PC-3 (cell line): ENCODE results near the gene PPP1R15A. TPM values are rescaled to one million over a fixed set of nuclear protein-coding genes. Genes with fewer than 3 reads are reported as not detected.

Source experiments
- ATAC-seq: fragments of 200-7000 bp; cut with Tn5 transposase; 2 replicates; pipeline ENCODE4 v1.9.1; 2020; ENCODE audit warnings: mild to moderate bottlenecking, moderate library complexity
- BruUV-seq: library from RNA; stranded (reverse); fragments of 400-500 nt; replicated peaks from 2 replicates; lab custom pipeline; 2021; lab: Mats Ljungman, UMichigan
- CTCF ChIA-PET: fragments of 300-600 bp; sonication (Branson Sonifier 250); formaldehyde crosslinking; loops from one replicate; lab custom pipeline; 2022; ENCODE audit warnings: antibody characterized with exemption; lab: Charles Lee
- POLR2A ChIA-PET: fragments of 300-600 bp; sonication (Branson Sonifier 250); formaldehyde crosslinking; loops from one replicate; lab custom pipeline; 2022; ENCODE audit warnings: antibody characterized with exemption; ENCODE audit not compliant: unreplicated experiment; lab: Charles Lee
- DNase-seq: peaks from one replicate; pipeline ENCODE4 v3.0.0-alpha.2; 2015
- H2AFZ ChIP-seq: fragments of 300-600 bp; sonication (generic); 2 replicates; pipeline ENCODE4 v1.6.0; 2016; ENCODE audit warnings: antibody characterized with exemption, low read length
- H3F3A ChIP-seq: fragments of 300-600 bp; sonication (generic); one replicate; pipeline ENCODE4 v1.6.0; 2017; ENCODE audit warnings: antibody characterized with exemption, low read length, control low read depth, mild to moderate bottlenecking; ENCODE audit not compliant: unreplicated experiment
- H3K27ac ChIP-seq: fragments of 300-600 bp; sonication (generic); 2 replicates; pipeline ENCODE4 v1.5.1; 2016; ENCODE audit warnings: mild to moderate bottlenecking, low read length
- H3K27me3 ChIP-seq: fragments of 300-600 bp; sonication (generic); 2 replicates; pipeline ENCODE4 v1.6.1; 2016; ENCODE audit warnings: low read length, mixed read lengths
- H3K36me3 ChIP-seq: fragments of 300-600 bp; sonication (generic); 2 replicates; pipeline ENCODE4 v1.6.1; 2016; ENCODE audit warnings: low read depth, mixed run types, low read length, mixed read lengths
- H3K4me1 ChIP-seq: fragments of 300-600 bp; sonication (generic); 2 replicates; pipeline ENCODE4 v1.5.1; 2016; ENCODE audit warnings: low read length; ENCODE audit not compliant: insufficient read depth
- H3K4me2 ChIP-seq: fragments of 300-600 bp; sonication (generic); 2 replicates; pipeline ENCODE4 v1.6.0; 2016; ENCODE audit warnings: low read length
- H3K4me3 ChIP-seq: fragments of 300-600 bp; sonication (generic); 2 replicates; pipeline ENCODE4 v1.5.1; 2016; ENCODE audit warnings: mild to moderate bottlenecking, low read length, mixed read lengths
- H3K79me2 ChIP-seq: fragments of 300-600 bp; sonication (generic); 2 replicates; pipeline ENCODE4 v1.6.1; 2017; ENCODE audit warnings: low read length, mixed read lengths
- H3K9ac ChIP-seq: fragments of 300-600 bp; sonication (generic); 2 replicates; pipeline ENCODE4 v1.6.0; 2016; ENCODE audit warnings: mild to moderate bottlenecking, low read length
- H3K9me2 ChIP-seq: fragments of 300-600 bp; sonication (generic); replicated peaks from 2 replicates; pipeline ENCODE4 v1.6.1; 2016; ENCODE audit warnings: mixed run types, low read length, mixed read lengths
- H3K9me3 ChIP-seq: fragments of 300-600 bp; sonication (generic); 2 replicates; pipeline ENCODE4 v1.6.1; 2016; ENCODE audit warnings: low read length, mixed read lengths
- H4K20me1 ChIP-seq: fragments of 300-600 bp; sonication (generic); 2 replicates; pipeline ENCODE4 v1.6.1; 2016; ENCODE audit warnings: low read length, mixed read lengths
- EZH2 ChIP-seq: fragments of 300-600 bp; sonication (generic); IDR thresholded peaks from one replicate; pipeline ENCODE4 v1.6.1; 2017; ENCODE audit warnings: antibody characterized with exemption, mild to moderate bottlenecking, low read length; ENCODE audit not compliant: unreplicated experiment
- EZH2phosphoT487 ChIP-seq: fragments of 300-600 bp; sonication (generic); IDR thresholded peaks from 2 replicates; pipeline ENCODE4 v1.6.1; 2018; ENCODE audit warnings: mild to moderate bottlenecking, antibody characterized with exemption, low read length, borderline replicate concordance
- intact Hi-C: fragments of 100-400 bp; cut with micrococcal nuclease; formaldehyde crosslinking; loops from 2 replicates; pipeline ENCODE4 v1.9.0; 2023
- total RNA-seq: library from RNA; depleted of rRNA; stranded (reverse); fragments of >200 nt; gene quantifications from 2 replicates; pipeline ENCODE4 v1.2.3, GENCODE V29; 2014
- TF ChIP-seq, protein P1 (sequence below): fragments of 300-600 bp; sonication (generic); conservative IDR thresholded peaks from 2 replicates; pipeline ENCODE4 v1.5.1; 2017; ENCODE audit warnings: antibody characterized with exemption, low read depth, mild to moderate bottlenecking, low read length

Gene PPP1R15A
- total RNA-seq, 1 experiment from 2014 or later: 78.0 TPM

DNA sequence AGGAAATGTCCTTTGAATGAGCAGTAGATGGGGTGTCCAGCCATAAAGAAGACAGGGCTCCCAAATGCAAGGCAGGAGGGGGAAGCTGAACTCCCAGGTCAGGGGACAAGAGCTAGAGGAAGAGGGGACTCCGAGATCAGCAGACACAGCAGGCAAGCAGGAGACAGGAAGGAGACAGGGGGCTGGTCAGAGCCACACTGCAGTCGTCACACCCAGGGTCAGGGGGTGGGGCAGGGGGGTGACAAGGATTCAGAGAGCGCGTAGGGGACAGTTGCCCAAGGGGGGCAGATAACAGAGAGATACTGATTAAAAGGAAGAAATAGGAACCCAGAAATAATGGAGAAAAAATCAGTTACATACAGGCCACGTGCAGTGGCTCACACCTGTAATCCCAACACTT lies 39.2 kb upstream of the PPP1R15A start:
- H3K9ac ChIP-seq: no peak overlapping the region
- no peak overlapping the region for H3K4me2 ChIP-seq
- POLR2A ChIA-PET: no interaction called here
- no peak overlapping the region for H3K27ac ChIP-seq
- no peak overlapping the region for H3K4me3 ChIP-seq
- H2AFZ ChIP-seq: no peak overlapping the region
- no peaks in the 10 kb centered on the region for H3K9me3 ChIP-seq
- H3K4me1 ChIP-seq: peaks cover 9% of the 10 kb centered on the region; the same call in 1 of the 2 replicates
- CTCF ChIA-PET: no interaction called here
- BruUV-seq: no TSS peak
- H3K36me3 ChIP-seq: no peaks in the 10 kb centered on the region
- no peaks in the 10 kb centered on the region for H3K79me2 ChIP-seq
- TF ChIP-seq, protein P1, sequence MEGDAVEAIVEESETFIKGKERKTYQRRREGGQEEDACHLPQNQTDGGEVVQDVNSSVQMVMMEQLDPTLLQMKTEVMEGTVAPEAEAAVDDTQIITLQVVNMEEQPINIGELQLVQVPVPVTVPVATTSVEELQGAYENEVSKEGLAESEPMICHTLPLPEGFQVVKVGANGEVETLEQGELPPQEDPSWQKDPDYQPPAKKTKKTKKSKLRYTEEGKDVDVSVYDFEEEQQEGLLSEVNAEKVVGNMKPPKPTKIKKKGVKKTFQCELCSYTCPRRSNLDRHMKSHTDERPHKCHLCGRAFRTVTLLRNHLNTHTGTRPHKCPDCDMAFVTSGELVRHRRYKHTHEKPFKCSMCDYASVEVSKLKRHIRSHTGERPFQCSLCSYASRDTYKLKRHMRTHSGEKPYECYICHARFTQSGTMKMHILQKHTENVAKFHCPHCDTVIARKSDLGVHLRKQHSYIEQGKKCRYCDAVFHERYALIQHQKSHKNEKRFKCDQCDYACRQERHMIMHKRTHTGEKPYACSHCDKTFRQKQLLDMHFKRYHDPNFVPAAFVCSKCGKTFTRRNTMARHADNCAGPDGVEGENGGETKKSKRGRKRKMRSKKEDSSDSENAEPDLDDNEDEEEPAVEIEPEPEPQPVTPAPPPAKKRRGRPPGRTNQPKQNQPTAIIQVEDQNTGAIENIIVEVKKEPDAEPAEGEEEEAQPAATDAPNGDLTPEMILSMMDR: no peak
- TF ChIP-seq EZH2 (no peak), EZH2phosphoT487 (no peak)
- no peaks in the 10 kb centered on the region for H3K27me3 ChIP-seq
- no peak for ATAC-seq
- H3K9me2 ChIP-seq: no peaks in the 10 kb centered on the region
- no peaks in the 10 kb centered on the region for H4K20me1 ChIP-seq
- no peaks in the 10 kb centered on the region for H3F3A ChIP-seq
- intact Hi-C loops: no loop called here
- DNase-seq: no peak

DNA sequence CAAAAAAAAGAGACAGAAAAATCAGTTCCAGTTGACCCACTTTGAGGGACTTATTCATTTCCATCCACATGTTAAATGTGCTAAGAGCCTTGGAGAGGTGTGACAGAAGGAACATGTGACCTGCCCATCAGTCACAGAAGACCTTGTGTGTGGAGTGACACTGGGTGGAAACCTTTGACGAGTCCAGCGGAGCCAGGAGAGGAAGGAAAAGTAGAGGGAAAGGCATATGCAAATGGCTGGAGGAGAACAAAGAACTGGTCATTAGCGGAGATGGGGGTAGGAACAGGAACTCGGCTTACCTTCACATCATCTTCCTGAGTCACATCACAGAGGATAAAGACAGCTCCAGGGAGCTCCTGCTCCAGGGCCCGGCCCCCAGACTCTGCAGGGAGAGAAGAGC lies 38.2 kb upstream of the PPP1R15A start:
- H3K27me3 ChIP-seq: no peaks in the 10 kb centered on the region
- no peaks in the 10 kb centered on the region for H3K36me3 ChIP-seq
- no peak overlapping the region for H3K9ac ChIP-seq
- no TSS peak for BruUV-seq
- no peaks in the 10 kb centered on the region for H3K9me2 ChIP-seq
- intact Hi-C loops: no loop called here
- ChIA-PET CTCF (no interaction called here), POLR2A (no interaction called here)
- H3K27ac ChIP-seq: no peak overlapping the region
- TF ChIP-seq, protein P1: no peak
- TF ChIP-seq EZH2 (no peak), EZH2phosphoT487 (no peak)
- no peak overlapping the region for H3K4me3 ChIP-seq
- H4K20me1 ChIP-seq: no peaks in the 10 kb centered on the region
- peaks cover 9% of the 10 kb centered on the region; the same call in 1 of the 2 replicates for H3K4me1 ChIP-seq
- no peak overlapping the region for H3K4me2 ChIP-seq
- no peak overlapping the region for H2AFZ ChIP-seq
- no peaks in the 10 kb centered on the region for H3F3A ChIP-seq
- no peak for DNase-seq
- no peak for ATAC-seq
- H3K9me3 ChIP-seq: no peaks in the 10 kb centered on the region
- H3K79me2 ChIP-seq: no peaks in the 10 kb centered on the region

DNA sequence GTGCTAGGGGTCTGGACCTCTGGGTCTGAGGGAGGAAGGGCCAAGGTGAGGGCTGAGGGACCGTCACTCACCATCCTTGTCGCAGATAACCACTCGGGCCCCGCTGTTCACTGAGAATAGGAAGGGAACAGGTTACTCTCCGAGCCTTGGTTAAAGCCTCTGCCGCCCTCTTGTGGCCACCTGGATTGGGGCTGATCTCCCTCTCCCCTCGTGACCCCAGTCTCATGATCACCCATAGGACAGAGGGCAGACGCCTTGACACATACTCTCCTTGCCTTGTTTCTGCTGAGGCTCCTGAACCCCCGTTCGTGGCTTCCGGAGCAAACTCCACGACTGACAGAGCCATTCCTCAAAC lies 36.5 kb upstream of the PPP1R15A start:
- H4K20me1 ChIP-seq: no peaks in the 10 kb centered on the region
- H2AFZ ChIP-seq: peak overlapping the region; percentile 69
- H3F3A ChIP-seq: no peaks in the 10 kb centered on the region
- peaks cover 9% of the 10 kb centered on the region; the same call in 1 of the 2 replicates for H3K4me1 ChIP-seq
- peak overlapping the region; percentile 84 for H3K4me2 ChIP-seq
- peak overlapping the region; percentile 39 for H3K9ac ChIP-seq
- intact Hi-C loops: loop anchor here (1.0 to 2.0 kb wide), 2 partner anchors 37 to 40 kb away; partner anchors contain the start of gene PPP1R15A
- DNase-seq (peak; percentile 87), ATAC-seq (peak; percentile 81)
- BruUV-seq: no TSS peak
- no peak overlapping the region for H3K27ac ChIP-seq
- TF ChIP-seq EZH2phosphoT487: no peak
- TF ChIP-seq, protein P1: peak; percentile 88
- H3K79me2 ChIP-seq: no peaks in the 10 kb centered on the region
- no peaks in the 10 kb centered on the region for H3K9me2 ChIP-seq
- peak overlapping the region; percentile 69 for H3K4me3 ChIP-seq
- ChIA-PET POLR2A (no interaction called here), CTCF (interaction anchor here (0.6 to 1.0 kb wide), 3 partner anchors 40 to 61 kb away, joined by 3 to 7 read pairs (median 7); no protein-coding TSS in a partner anchor)
- H3K27me3 ChIP-seq: no peaks in the 10 kb centered on the region
- no peaks in the 10 kb centered on the region for H3K9me3 ChIP-seq
- H3K36me3 ChIP-seq: no peaks in the 10 kb centered on the region
